ENCODE data around the gene CD101.
"Not testable (repeated sequence)": the region's sequence is repeated elsewhere in the genome, so short reads cannot be mapped to it uniquely, and the experiment has no call there.

Gene CD101

DNA sequence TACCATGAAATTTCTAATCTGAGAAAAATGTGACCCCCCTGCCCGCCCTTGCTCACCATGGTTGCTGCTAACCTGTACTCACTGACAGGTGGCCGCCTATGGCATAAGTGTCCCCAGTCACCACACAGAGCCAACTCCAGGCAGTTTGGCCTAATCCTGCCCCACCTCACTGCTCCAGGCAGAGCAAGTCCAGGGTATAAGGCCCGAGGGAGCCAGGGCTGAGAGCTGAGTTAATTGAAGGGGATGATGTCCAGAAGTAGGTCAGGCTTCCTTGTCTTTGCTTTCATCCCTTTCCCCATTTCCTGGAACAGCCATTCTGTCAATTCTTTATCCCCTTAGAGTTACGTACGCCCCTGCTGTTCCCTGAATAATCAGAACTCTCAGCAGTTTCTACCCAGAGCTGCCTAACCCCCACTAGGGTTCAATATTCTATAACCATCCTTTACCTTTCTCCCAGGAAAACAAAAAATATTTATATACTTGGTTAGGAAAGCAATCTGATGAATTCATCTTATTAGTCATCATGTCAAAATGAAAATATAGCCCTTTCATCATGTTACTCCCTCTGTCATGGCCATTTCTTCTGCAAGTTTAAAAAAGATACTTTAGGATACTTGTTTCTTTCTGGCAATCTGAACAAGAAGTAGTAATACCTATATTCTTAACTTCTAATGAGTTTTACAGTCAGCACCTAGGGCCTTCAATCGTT lies 29.4 kb upstream of the CD101 start:
- TF ChIP-seq CTCF (IDR thresholded peaks at IDR 0.05; ENCODE audit: borderline replicate concordance, control extremely low read depth, extremely low read depth, insufficient read depth, missing control alignments): no peak
- DNase-seq (ENCODE audit: low spot score): no peak
- in situ Hi-C loops (cut with MboI; ENCODE audit: low sequenced_read_pairs, unreplicated experiment): no loop called here

- no peak for DNase-seq (ENCODE audit: low spot score)
- TF ChIP-seq CTCF (IDR thresholded peaks at IDR 0.05; ENCODE audit: borderline replicate concordance, control extremely low read depth, extremely low read depth, insufficient read depth, missing control alignments): no peak
- in situ Hi-C loops (cut with MboI; ENCODE audit: low sequenced_read_pairs, unreplicated experiment): no loop called here
Observed at GRCh38 chr1:116972674-116973030, 28.9 kb upstream of the CD101 start.

DNA sequence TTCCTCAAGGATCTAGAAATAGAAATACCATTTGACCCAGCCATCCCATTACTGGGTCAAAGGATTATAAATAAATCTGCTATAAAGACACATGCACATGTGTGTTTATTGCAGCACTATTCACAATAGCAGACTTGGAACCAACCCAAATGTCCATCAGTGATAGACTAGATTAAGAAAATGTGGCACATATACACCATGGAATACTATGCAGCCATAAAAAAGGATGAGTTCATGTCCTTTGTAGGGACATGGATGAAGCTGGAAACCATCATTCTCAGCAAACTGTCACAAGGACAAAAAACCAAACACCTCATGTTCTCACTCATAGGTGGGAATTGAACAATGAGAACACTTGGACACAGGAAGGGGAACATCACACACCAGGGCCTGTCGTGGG lies 21.3 kb upstream of the CD101 start:
- in situ Hi-C loops (cut with MboI; ENCODE audit: low sequenced_read_pairs, unreplicated experiment); DNase-seq (ENCODE audit: low spot score): not testable (repeated sequence)

- TF ChIP-seq CTCF (IDR thresholded peaks at IDR 0.05; ENCODE audit: borderline replicate concordance, control extremely low read depth, extremely low read depth, insufficient read depth, missing control alignments): no peak
- DNase-seq (ENCODE audit: low spot score): no peak
- in situ Hi-C loops (cut with MboI; ENCODE audit: low sequenced_read_pairs, unreplicated experiment): no loop called here
Observed at GRCh38 chr1:116981521-116982037, 20.0 kb upstream of the CD101 start.

GRCh38 chr1:116982319-116983004 lies 19.1 kb upstream of the CD101 start:
- in situ Hi-C loops (cut with MboI; ENCODE audit: low sequenced_read_pairs, unreplicated experiment): no loop called here
- no peak for DNase-seq (ENCODE audit: low spot score)
- TF ChIP-seq CTCF (IDR thresholded peaks at IDR 0.05; ENCODE audit: borderline replicate concordance, control extremely low read depth, extremely low read depth, insufficient read depth, missing control alignments): no peak

- TF ChIP-seq CTCF (IDR thresholded peaks at IDR 0.05; ENCODE audit: borderline replicate concordance, control extremely low read depth, extremely low read depth, insufficient read depth, missing control alignments): no peak
- DNase-seq (ENCODE audit: low spot score): no peak
- in situ Hi-C loops (cut with MboI; ENCODE audit: low sequenced_read_pairs, unreplicated experiment): no loop called here
Observed at GRCh38 chr1:116983112-116983511, 18.4 kb upstream of the CD101 start.

- in situ Hi-C loops (cut with MboI; ENCODE audit: low sequenced_read_pairs, unreplicated experiment): no loop called here
- no peak for TF ChIP-seq CTCF (IDR thresholded peaks at IDR 0.05; ENCODE audit: borderline replicate concordance, control extremely low read depth, extremely low read depth, insufficient read depth, missing control alignments)
- DNase-seq (ENCODE audit: low spot score): no peak
Observed at GRCh38 chr1:116983678-116984077, 17.9 kb upstream of the CD101 start.

All from GM13976 (cell line).